GM12878 (cell line): ENCODE data around the gene PKLR. TPM values are rescaled to one million over a fixed set of nuclear protein-coding genes. Genes with fewer than 3 reads are reported as not detected.

Source experiments
- BACH1 ChIP-seq: fragments of 450-650 bp; IDR thresholded peaks from 2 replicates; pipeline ENCODE4 v1.6.1; 2017; ENCODE audit warnings: mild to moderate bottlenecking, borderline replicate concordance
- CBX5 ChIP-seq: sonication (generic); IDR thresholded peaks from 2 replicates; pipeline ENCODE4 v1.6.1; 2016; ENCODE audit warnings: low read depth, moderate library complexity, mild to moderate bottlenecking, inconsistent platforms
- ETV6 ChIP-seq, 2 experiments: fragments of 450-650 bp in 1 of 2; IDR thresholded peaks in 1 of 2; conservative IDR thresholded peaks in 1 of 2; 2 replicates each; pipeline ENCODE4 v1.6.1; 2014; ENCODE audit warnings: antibody characterized with exemption in 1 of 2, borderline replicate concordance in 1 of 2, low read depth in 1 of 2, mild to moderate bottlenecking in 1 of 2, moderate library complexity in 1 of 2
- GATAD2B ChIP-seq: fragments of 450-650 bp; conservative IDR thresholded peaks from 2 replicates; pipeline ENCODE4 v1.6.1; 2017; ENCODE audit warnings: low read depth, mild to moderate bottlenecking, moderate library complexity
- HDGF ChIP-seq: fragments of 450-650 bp; IDR thresholded peaks from 2 replicates; pipeline ENCODE4 v1.6.1; 2016; ENCODE audit warnings: antibody characterized with exemption
- RAD21 ChIP-seq: IDR thresholded peaks from 2 replicates; pipeline ENCODE4 v1.6.1; 2011; ENCODE audit warnings: mild to moderate bottlenecking, low read depth, low read length, moderate library complexity; ENCODE audit not compliant: insufficient read depth
- RELA ChIP-seq: fragments of 450-650 bp; IDR thresholded peaks from 2 replicates; pipeline ENCODE4 v1.8.0; 2014; ENCODE audit warnings: borderline replicate concordance; ENCODE audit not compliant: partially characterized antibody
- SIN3A ChIP-seq: IDR thresholded peaks from 2 replicates; pipeline ENCODE4 v1.6.1; 2012; ENCODE audit warnings: low read depth, low read length, improper control_type of control experiment
- SMAD1 ChIP-seq: fragments of 450-650 bp; IDR thresholded peaks from 2 replicates; pipeline ENCODE4 v1.6.1; 2018; ENCODE audit warnings: mild to moderate bottlenecking, low read depth; ENCODE audit not compliant: partially characterized antibody
- SMARCA5 ChIP-seq: fragments of 450-650 bp; IDR thresholded peaks from 2 replicates; pipeline ENCODE4 v1.6.1; 2017; ENCODE audit warnings: mild to moderate bottlenecking
- SP1 ChIP-seq: IDR thresholded peaks from one replicate; pipeline ENCODE4 v1.6.1; 2011; ENCODE audit warnings: low read depth, low read length
- YY1 ChIP-seq: IDR thresholded peaks from 2 replicates; pipeline ENCODE4 v1.6.1; 2011; ENCODE audit warnings: low read depth, mild to moderate bottlenecking, low read length
- ZNF274 ChIP-seq: IDR thresholded peaks from one replicate; pipeline ENCODE4 v1.8.0; 2011; ENCODE audit not compliant: insufficient read length, insufficient read depth
- ZNF622 ChIP-seq: fragments of 450-650 bp; IDR thresholded peaks from 2 replicates; pipeline ENCODE4 v1.6.1; 2017; ENCODE audit warnings: mild to moderate bottlenecking, inconsistent platforms
- polyA plus RNA-seq, 11 experiments: library from polyadenylated mRNA; depleted of rRNA in 4 of 11; unstranded in 6 of 11; stranded (reverse) in 5 of 11; fragments of >200 nt; fragmentation: Nextera tagmentation in 4 of 11; fragmentation: Illumina TruSeq in 1 of 11; extraction: Ambion mirVana in 4 of 11; extraction: Trizol in 1 of 11; gene quantifications; 1 replicate in 1 of 11; 2 replicates in 10 of 11; pipeline versions ENCODE4 v1.2.1 to v1.2.3, GENCODE V29; 2011 to 2016; ENCODE audit warnings: inconsistent platforms in 2 of 11, missing spikeins in 2 of 11, low read depth in 1 of 11
- total RNA-seq, 4 experiments: library from RNA; depleted of rRNA in 3 of 4; stranded (reverse); fragments of >200 nt in 3 of 4; fragmentation: Illumina TruSeq in 1 of 4; extraction: Trizol in 1 of 4; gene quantifications; 2 replicates each; pipeline versions ENCODE4 v1.2.1 to v1.2.3, GENCODE V29; 2013 to 2021
- TF ChIP-seq, protein P1 (sequence below): fragments of 450-650 bp; IDR thresholded peaks from 2 replicates; pipeline ENCODE4 v1.6.1; 2014; ENCODE audit warnings: mild to moderate bottlenecking
- TF ChIP-seq, protein P2 (sequence below): fragments of 450-650 bp; formaldehyde crosslinking; IDR thresholded peaks from 2 replicates; pipeline ENCODE4 v1.4.0; 2022; ENCODE audit warnings: mild to moderate bottlenecking, moderate library complexity
- TF ChIP-seq, protein P3 (sequence below): fragments of 450-650 bp; IDR thresholded peaks from 2 replicates; pipeline ENCODE4 v1.6.1; 2016; ENCODE audit warnings: mild to moderate bottlenecking
- TF ChIP-seq, protein P4 (sequence below): fragments of 450-650 bp; IDR thresholded peaks from 2 replicates; pipeline ENCODE4 v1.6.1; 2017; ENCODE audit warnings: antibody characterized with exemption, mild to moderate bottlenecking, moderate library complexity
- TF ChIP-seq, protein P5 (sequence below): fragments of 450-650 bp; conservative IDR thresholded peaks from 2 replicates; pipeline ENCODE4 v1.6.1; 2017; ENCODE audit warnings: mild to moderate bottlenecking, moderate library complexity

PKLR gene
- total and polyA plus RNA-seq, 10 of the 15 experiments (the other 5 are each of a cell fraction or from before 2014, with no cell fraction given), result 0.04 to 0.15 (median 0.08) TPM; not detected in 7

DNA sequence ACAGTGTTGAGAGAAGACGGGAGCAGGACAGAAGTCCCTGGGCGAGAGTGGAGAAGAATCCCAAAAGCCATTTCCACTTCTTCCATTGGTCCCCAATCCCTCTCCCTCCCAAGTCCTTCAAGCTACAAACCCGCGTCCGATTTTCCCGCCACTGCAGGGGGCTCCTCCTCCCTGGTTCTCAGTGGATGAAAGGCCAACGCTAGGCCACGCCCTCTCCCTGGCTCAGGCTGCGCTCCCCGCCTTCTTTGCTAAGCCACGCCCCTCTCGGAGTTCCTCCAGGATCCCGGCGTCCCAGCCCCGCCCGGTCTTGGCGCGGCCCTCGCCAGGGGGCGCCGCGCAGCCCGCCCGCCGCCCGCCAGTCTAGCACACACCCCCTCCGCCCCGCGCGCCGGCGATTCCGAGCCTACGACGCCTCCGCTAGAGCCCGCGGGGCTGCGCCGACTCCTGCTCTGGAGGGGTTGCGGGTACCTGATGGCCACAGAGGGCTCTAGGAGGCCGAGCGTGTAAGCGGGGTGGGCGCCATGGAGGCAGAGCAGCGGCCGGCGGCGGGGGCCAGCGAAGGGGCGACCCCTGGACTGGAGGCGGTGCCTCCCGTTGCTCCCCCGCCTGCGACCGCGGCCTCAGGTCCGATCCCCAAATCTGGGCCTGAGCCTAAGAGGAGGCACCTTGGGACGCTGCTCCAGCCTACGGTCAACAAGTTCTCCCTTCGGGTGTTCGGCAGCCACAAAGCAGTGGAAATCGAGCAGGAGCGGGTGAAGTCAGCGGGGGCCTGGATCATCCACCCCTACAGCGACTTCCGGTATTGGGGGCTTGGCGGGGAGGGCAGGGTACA lies 24.0 kb downstream of the PKLR start, which contains the start of gene HCN3 (continued):
- peak; percentile 83; the same call in 1 of the 2 replicates for TF ChIP-seq SIN3A
- TF ChIP-seq GATAD2B, result peak; percentile 81
- no peak for TF ChIP-seq SMAD1
- peak; percentile 28 for TF ChIP-seq RELA
- TF ChIP-seq CBX5, result no peak
- peak; percentile 82 for TF ChIP-seq SP1
- TF ChIP-seq ZNF622, result no peak
- TF ChIP-seq BACH1, result peak; percentile 59; the same call in 1 of the 2 replicates
- TF ChIP-seq, protein P1, sequence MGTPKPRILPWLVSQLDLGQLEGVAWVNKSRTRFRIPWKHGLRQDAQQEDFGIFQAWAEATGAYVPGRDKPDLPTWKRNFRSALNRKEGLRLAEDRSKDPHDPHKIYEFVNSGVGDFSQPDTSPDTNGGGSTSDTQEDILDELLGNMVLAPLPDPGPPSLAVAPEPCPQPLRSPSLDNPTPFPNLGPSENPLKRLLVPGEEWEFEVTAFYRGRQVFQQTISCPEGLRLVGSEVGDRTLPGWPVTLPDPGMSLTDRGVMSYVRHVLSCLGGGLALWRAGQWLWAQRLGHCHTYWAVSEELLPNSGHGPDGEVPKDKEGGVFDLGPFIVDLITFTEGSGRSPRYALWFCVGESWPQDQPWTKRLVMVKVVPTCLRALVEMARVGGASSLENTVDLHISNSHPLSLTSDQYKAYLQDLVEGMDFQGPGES, result no peak
- TF ChIP-seq SMARCA5, result peak; percentile 80; the same call in 1 of the 2 replicates
- peak; percentile 24; the same call in 1 of the 2 replicates for TF ChIP-seq RAD21
- TF ChIP-seq, protein P2, sequence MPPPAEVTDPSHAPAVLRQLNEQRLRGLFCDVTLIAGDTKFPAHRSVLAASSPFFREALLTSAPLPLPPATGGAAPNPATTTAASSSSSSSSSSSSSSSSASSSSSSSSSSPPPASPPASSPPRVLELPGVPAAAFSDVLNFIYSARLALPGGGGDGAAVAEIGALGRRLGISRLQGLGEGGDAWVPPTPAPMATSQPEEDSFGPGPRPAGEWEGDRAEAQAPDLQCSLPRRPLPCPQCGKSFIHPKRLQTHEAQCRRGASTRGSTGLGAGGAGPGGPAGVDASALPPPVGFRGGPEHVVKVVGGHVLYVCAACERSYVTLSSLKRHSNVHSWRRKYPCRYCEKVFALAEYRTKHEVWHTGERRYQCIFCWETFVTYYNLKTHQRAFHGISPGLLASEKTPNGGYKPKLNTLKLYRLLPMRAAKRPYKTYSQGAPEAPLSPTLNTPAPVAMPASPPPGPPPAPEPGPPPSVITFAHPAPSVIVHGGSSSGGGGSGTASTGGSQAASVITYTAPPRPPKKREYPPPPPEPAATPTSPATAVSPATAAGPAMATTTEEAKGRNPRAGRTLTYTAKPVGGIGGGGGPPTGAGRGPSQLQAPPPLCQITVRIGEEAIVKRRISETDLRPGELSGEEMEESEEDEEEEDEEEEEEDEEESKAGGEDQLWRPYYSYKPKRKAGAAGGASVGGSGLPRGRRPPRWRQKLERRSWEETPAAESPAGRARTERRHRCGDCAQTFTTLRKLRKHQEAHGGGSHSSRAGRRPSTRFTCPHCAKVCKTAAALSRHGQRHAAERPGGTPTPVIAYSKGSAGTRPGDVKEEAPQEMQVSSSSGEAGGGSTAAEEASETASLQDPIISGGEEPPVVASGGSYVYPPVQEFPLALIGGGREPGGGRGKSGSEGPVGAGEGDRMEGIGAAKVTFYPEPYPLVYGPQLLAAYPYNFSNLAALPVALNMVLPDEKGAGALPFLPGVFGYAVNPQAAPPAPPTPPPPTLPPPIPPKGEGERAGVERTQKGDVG (CRISPR knock-in tag), result no peak
- TF ChIP-seq, protein P3, sequence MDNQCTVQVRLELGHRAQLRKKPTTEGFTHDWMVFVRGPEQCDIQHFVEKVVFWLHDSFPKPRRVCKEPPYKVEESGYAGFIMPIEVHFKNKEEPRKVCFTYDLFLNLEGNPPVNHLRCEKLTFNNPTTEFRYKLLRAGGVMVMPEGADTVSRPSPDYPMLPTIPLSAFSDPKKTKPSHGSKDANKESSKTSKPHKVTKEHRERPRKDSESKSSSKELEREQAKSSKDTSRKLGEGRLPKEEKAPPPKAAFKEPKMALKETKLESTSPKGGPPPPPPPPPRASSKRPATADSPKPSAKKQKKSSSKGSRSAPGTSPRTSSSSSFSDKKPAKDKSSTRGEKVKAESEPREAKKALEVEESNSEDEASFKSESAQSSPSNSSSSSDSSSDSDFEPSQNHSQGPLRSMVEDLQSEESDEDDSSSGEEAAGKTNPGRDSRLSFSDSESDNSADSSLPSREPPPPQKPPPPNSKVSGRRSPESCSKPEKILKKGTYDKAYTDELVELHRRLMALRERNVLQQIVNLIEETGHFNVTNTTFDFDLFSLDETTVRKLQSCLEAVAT, result no peak
- TF ChIP-seq ETV6 (conservative IDR thresholded peaks at IDR 0.05 in 1 of 2, IDR thresholded peaks at IDR 0.05 in 1 of 2; ENCODE audit: borderline replicate concordance in 1 of 2, low read depth in 1 of 2), result no peak
- TF ChIP-seq ZNF274, result no peak
- TF ChIP-seq, protein P4, sequence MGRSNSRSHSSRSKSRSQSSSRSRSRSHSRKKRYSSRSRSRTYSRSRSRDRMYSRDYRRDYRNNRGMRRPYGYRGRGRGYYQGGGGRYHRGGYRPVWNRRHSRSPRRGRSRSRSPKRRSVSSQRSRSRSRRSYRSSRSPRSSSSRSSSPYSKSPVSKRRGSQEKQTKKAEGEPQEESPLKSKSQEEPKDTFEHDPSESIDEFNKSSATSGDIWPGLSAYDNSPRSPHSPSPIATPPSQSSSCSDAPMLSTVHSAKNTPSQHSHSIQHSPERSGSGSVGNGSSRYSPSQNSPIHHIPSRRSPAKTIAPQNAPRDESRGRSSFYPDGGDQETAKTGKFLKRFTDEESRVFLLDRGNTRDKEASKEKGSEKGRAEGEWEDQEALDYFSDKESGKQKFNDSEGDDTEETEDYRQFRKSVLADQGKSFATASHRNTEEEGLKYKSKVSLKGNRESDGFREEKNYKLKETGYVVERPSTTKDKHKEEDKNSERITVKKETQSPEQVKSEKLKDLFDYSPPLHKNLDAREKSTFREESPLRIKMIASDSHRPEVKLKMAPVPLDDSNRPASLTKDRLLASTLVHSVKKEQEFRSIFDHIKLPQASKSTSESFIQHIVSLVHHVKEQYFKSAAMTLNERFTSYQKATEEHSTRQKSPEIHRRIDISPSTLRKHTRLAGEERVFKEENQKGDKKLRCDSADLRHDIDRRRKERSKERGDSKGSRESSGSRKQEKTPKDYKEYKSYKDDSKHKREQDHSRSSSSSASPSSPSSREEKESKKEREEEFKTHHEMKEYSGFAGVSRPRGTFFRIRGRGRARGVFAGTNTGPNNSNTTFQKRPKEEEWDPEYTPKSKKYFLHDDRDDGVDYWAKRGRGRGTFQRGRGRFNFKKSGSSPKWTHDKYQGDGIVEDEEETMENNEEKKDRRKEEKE, result no peak
- TF ChIP-seq HDGF, result no peak
- TF ChIP-seq, protein P5, sequence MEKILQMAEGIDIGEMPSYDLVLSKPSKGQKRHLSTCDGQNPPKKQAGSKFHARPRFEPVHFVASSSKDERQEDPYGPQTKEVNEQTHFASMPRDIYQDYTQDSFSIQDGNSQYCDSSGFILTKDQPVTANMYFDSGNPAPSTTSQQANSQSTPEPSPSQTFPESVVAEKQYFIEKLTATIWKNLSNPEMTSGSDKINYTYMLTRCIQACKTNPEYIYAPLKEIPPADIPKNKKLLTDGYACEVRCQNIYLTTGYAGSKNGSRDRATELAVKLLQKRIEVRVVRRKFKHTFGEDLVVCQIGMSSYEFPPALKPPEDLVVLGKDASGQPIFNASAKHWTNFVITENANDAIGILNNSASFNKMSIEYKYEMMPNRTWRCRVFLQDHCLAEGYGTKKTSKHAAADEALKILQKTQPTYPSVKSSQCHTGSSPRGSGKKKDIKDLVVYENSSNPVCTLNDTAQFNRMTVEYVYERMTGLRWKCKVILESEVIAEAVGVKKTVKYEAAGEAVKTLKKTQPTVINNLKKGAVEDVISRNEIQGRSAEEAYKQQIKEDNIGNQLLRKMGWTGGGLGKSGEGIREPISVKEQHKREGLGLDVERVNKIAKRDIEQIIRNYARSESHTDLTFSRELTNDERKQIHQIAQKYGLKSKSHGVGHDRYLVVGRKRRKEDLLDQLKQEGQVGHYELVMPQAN, result peak; percentile 93
- 0 out of 2 replicates have a peak, but pooled peaks have one; percentile 18 for TF ChIP-seq YY1
